CD14-positive monocyte (primary cell): ENCODE results near the gene ZNF579. TPM values are rescaled to one million over a fixed set of nuclear protein-coding genes. Genes with fewer than 3 reads are reported as not detected.
A peak's percentile ranks its signal among the peaks of the same experiment; 100 is the strongest.

Experiments used
- DNase-seq, 3 donors: peaks; one replicate each; pipeline ENCODE4 v3.0.0-alpha.2; 2011 to 2022
- H2AFZ ChIP-seq: 2 replicates; pipeline ENCODE4 v1.6.0; 2012; ENCODE audit warnings: mild to moderate bottlenecking, low read depth, low read length, inconsistent platforms; ENCODE audit not compliant: insufficient read depth, poor library complexity, severe bottlenecking
- H3K27ac ChIP-seq, 2 donors: 1 replicate in 1 of 2; 2 replicates in 1 of 2; pipeline ENCODE4 v1.5.1; 2012 to 2013; ENCODE audit warnings: low read length in 2 of 2, control low read depth in 1 of 2, inconsistent platforms in 1 of 2, low read depth in 1 of 2, mild to moderate bottlenecking in 1 of 2
- H3K27me3 ChIP-seq, 2 donors: one replicate each; pipeline versions ENCODE4 v1.6.0 to v1.6.1; 2011 to 2013; ENCODE audit warnings: low read length in 2 of 2; ENCODE audit not compliant: control insufficient read depth in 2 of 2, insufficient read depth in 2 of 2
- H3K36me3 ChIP-seq, 2 donors: replicated peaks in 1 of 2; 1 replicate in 1 of 2; 2 replicates in 1 of 2; pipeline versions ENCODE4 v1.5.1 to v1.6.1; 2012 to 2013; ENCODE audit warnings: low read length in 2 of 2, control low read depth in 1 of 2, inconsistent platforms in 1 of 2, mild to moderate bottlenecking in 1 of 2; ENCODE audit not compliant: insufficient read depth in 2 of 2, control insufficient read depth in 1 of 2
- H3K4me1 ChIP-seq, 2 donors: 1 replicate in 1 of 2; 2 replicates in 1 of 2; pipeline versions ENCODE4 v1.5.1 to v1.6.1; 2012 to 2013; ENCODE audit warnings: low read length in 2 of 2, control low read depth in 1 of 2, inconsistent platforms in 1 of 2, mild to moderate bottlenecking in 1 of 2, moderate library complexity in 1 of 2; ENCODE audit not compliant: insufficient read depth in 2 of 2, control insufficient read depth in 1 of 2
- H3K4me2 ChIP-seq: replicated peaks from 2 replicates; pipeline ENCODE3; 2012; ENCODE audit warnings: low read length, moderate library complexity, mild to moderate bottlenecking; ENCODE audit not compliant: poor library complexity, severe bottlenecking; ENCODE audit errors: extremely low read depth
- H3K4me3 ChIP-seq, 3 experiments: fragments of 200-600 bp in 1 of 3; sonication (generic) in 1 of 3; replicated peaks in 1 of 3; 1 replicate in 2 of 3; 2 replicates in 1 of 3; pipeline ENCODE4 v1.5.1; 2011 to 2013; ENCODE audit warnings: low read length in 3 of 3, mild to moderate bottlenecking in 3 of 3, control low read depth in 2 of 3, low read depth in 2 of 3, inconsistent platforms in 1 of 3, moderate library complexity in 1 of 3
- H3K79me2 ChIP-seq: 2 replicates; pipeline ENCODE4 v1.6.0; 2012; ENCODE audit warnings: mild to moderate bottlenecking, control low read depth, inconsistent platforms, low read length, moderate library complexity; ENCODE audit not compliant: insufficient read depth
- H3K9ac ChIP-seq: 2 replicates; pipeline ENCODE4 v1.6.0; 2017; ENCODE audit warnings: low read length, mild to moderate bottlenecking; ENCODE audit not compliant: insufficient read depth, poor library complexity, severe bottlenecking
- H3K9me3 ChIP-seq, 2 donors: replicated peaks in 1 of 2; 1 replicate in 1 of 2; 2 replicates in 1 of 2; pipeline versions ENCODE4 v1.5.1 to v1.6.1; 2012 to 2013; ENCODE audit warnings: low read length in 2 of 2, control low read depth in 1 of 2; ENCODE audit not compliant: control insufficient read depth in 1 of 2, insufficient read depth in 1 of 2
- H4K20me1 ChIP-seq: 2 replicates; pipeline ENCODE4 v1.6.0; 2012; ENCODE audit warnings: mild to moderate bottlenecking, low read length, control low read depth, moderate library complexity; ENCODE audit not compliant: insufficient read depth
- H3K27ac Mint-ChIP-seq, 7 donors: one replicate each; pipeline ENCODE4 v1.8.0; 2020; ENCODE audit warnings: mild to moderate bottlenecking in 7 of 7, mixed read lengths in 7 of 7, moderate library complexity in 6 of 7, inconsistent platforms in 2 of 7
- H3K27me3 Mint-ChIP-seq, 3 donors: one replicate each; pipeline ENCODE4 v1.8.0; 2021 to 2022; ENCODE audit warnings: low read depth in 3 of 3, mild to moderate bottlenecking in 3 of 3, mixed read lengths in 3 of 3, moderate library complexity in 3 of 3, inconsistent platforms in 1 of 3
- H3K36me3 Mint-ChIP-seq, 2 donors: one replicate each; pipeline ENCODE4 v1.8.0; 2020; ENCODE audit warnings: mixed read lengths in 2 of 2, inconsistent platforms in 1 of 2, mild to moderate bottlenecking in 1 of 2
- H3K4me1 Mint-ChIP-seq: one replicate; pipeline ENCODE4 v1.8.0; 2020; ENCODE audit warnings: mild to moderate bottlenecking, mixed read lengths
- H3K4me3 Mint-ChIP-seq, 2 donors: one replicate each; pipeline ENCODE4 v1.8.0; 2020; ENCODE audit warnings: mild to moderate bottlenecking in 2 of 2, mixed read lengths in 2 of 2, moderate library complexity in 1 of 2
- H3K9me3 Mint-ChIP-seq, 7 donors: one replicate each; pipeline ENCODE4 v1.8.0; 2020 to 2022; ENCODE audit warnings: mixed read lengths in 7 of 7, mild to moderate bottlenecking in 6 of 7, moderate library complexity in 6 of 7, inconsistent platforms in 2 of 7
- CTCF ChIP-seq: fragments of 200-600 bp; IDR thresholded peaks from one replicate; pipeline ENCODE4 v1.8.0; 2022; ENCODE audit warnings: antibody characterized with exemption, mild to moderate bottlenecking
- WGBS: methylation state at CpG from one replicate; pipeline ENCODE4 v1.1.5; 2013; ENCODE audit warnings: missing lambda C conversion rate; ENCODE audit not compliant: insufficient coverage; 5-methylcytosine and 5-hydroxymethylcytosine counted together
- intact Hi-C, 2 donors: fragments of 100-400 bp; cut with micrococcal nuclease; formaldehyde crosslinking; loops; one replicate each; pipeline versions ENCODE4 v1.15.0 to v1.15.1; 2023
- polyA plus RNA-seq, 3 donors: library from polyadenylated mRNA; depleted of rRNA in 1 of 3; unstranded in 2 of 3; stranded (reverse) in 1 of 3; fragments of 300-500 nt in 2 of 3; fragments of >200 nt in 1 of 3; fragmentation: Illumina TruSeq in 2 of 3; gene quantifications; 1 replicate in 2 of 3; 2 replicates in 1 of 3; pipeline ENCODE4 v1.2.3, GENCODE V29; 2012 to 2021

The ZNF579 gene
- polyA plus RNA-seq, 3 donors: 0.05 to 1.8 TPM; not detected in 1

- H3K9me3 ChIP-seq: no peaks in the 10 kb centered on the region
- peaks cover 15% of the 10 kb centered on the region for H4K20me1 ChIP-seq
- peaks cover 63% of the 10 kb centered on the region for H3K79me2 ChIP-seq
- Mint-ChIP-seq H3K4me3 (no peak overlapping the region), H3K27me3 (no peaks in the 10 kb centered on the region), H3K36me3 (peaks cover 9 to 21% of the 10 kb centered on the region in 2 donors), H3K27ac (peak overlapping the region in 3 of 7 donors; percentile 63 to 77 (median 77)), H3K9me3 (peaks cover 0 to 4% (median 0%) of the 10 kb centered on the region in 7 donors), H3K4me1 (peaks cover 54% of the 10 kb centered on the region)
- H3K36me3 ChIP-seq: peaks cover 0 to 25% of the 10 kb centered on the region in 2 donors
- TF ChIP-seq CTCF: no peak
- H3K4me2 ChIP-seq: no peak overlapping the region
- no peak overlapping the region for H3K4me3 ChIP-seq
- intact Hi-C loops: loop anchor here in 1 of 2 donors (10.0 kb wide), 1 partner anchor 198 kb away; the partner anchor contains the start of gene UBE2S
- H2AFZ ChIP-seq: no peak overlapping the region
- peaks cover 34 to 60% of the 10 kb centered on the region in 2 donors for H3K4me1 ChIP-seq
- H3K9ac ChIP-seq: no peak overlapping the region
- WGBS: 96% methylated on average over 14 of the region's 21 CpGs
- H3K27ac ChIP-seq: no peak overlapping the region
- H3K27me3 ChIP-seq: no peaks in the 10 kb centered on the region
- DNase-seq: no peak
These were observed 22.5 kb upstream of the ZNF579 start for GRCh38 chr19:55603115-55603514.

- intact Hi-C loops: loop anchor here in 1 of 2 donors (10.0 kb wide), 1 partner anchor 198 kb away; the partner anchor contains the start of gene UBE2S
- Histone ChIP-seq H3K36me3 (peaks cover 1 to 21% of the 10 kb centered on the region in 2 donors), H3K4me3 (no peak overlapping the region), H3K27me3 (no peaks in the 10 kb centered on the region), H3K4me1 (peaks cover 34 to 57% of the 10 kb centered on the region in 2 donors), H2AFZ (no peak overlapping the region), H3K9me3 (no peaks in the 10 kb centered on the region), H3K79me2 (peaks cover 59% of the 10 kb centered on the region), H4K20me1 (peaks cover 11% of the 10 kb centered on the region), H3K4me2 (no peak overlapping the region), H3K9ac (no peak overlapping the region), H3K27ac (no peak overlapping the region)
- peaks cover 5 to 14% of the 10 kb centered on the region in 2 donors for H3K36me3 Mint-ChIP-seq
- H3K4me1 Mint-ChIP-seq: peaks cover 46% of the 10 kb centered on the region
- 98% methylated on average over 51 of the region's 60 CpGs for WGBS
- peak overlapping the region in 2 of 7 donors; percentile 17 to 86 for H3K27ac Mint-ChIP-seq
- peaks cover 0 to 5% (median 0%) of the 10 kb centered on the region in 7 donors for H3K9me3 Mint-ChIP-seq
- no peaks in the 10 kb centered on the region for H3K27me3 Mint-ChIP-seq
- no peak overlapping the region for H3K4me3 Mint-ChIP-seq
- DNase-seq: no peak
- no peak for TF ChIP-seq CTCF
These were observed 21.7 kb upstream of the ZNF579 start for GRCh38 chr19:55602104-55603001.
